Stomach (tissue), 4 donors: Measurements from ENCODE around the gene FSD2.

Experiments
- CTCF ChIP-seq, 7 experiments: fragments of 450-650 bp in 4 of 7; fragments of 200-600 bp in 3 of 7; sonication (generic) in 3 of 7; IDR thresholded peaks; one replicate each; pipeline ENCODE4 v1.5.1; 2016 to 2019; ENCODE audit warnings: antibody characterized with exemption in 7 of 7, control low read depth in 2 of 7, mild to moderate bottlenecking in 1 of 7
- EP300 ChIP-seq: sonication (generic); formaldehyde crosslinking; IDR thresholded peaks from one replicate; pipeline ENCODE4 v1.6.1; 2017; ENCODE audit warnings: antibody characterized with exemption
- POLR2A ChIP-seq, 4 donors: fragments of 450-650 bp; IDR thresholded peaks; one replicate each; pipeline ENCODE4 v1.6.1; 2016; ENCODE audit warnings: antibody characterized with exemption in 4 of 4, control low read depth in 2 of 4, mild to moderate bottlenecking in 1 of 4, moderate library complexity in 1 of 4
- POLR2AphosphoS5 ChIP-seq, 3 donors: sonication (generic); formaldehyde crosslinking; IDR thresholded peaks; one replicate each; pipeline ENCODE4 v1.6.1; 2016; ENCODE audit warnings: antibody characterized with exemption in 3 of 3

GRCh38 chr15:82764740-82765139 lies 41.1 kb downstream of the FSD2 start:
- TF ChIP-seq CTCF (IDR thresholded peaks at IDR 0.05), result no peak
- TF ChIP-seq POLR2A (IDR thresholded peaks at IDR 0.05), result no peak
- TF ChIP-seq EP300, result no peak
- no peak for TF ChIP-seq POLR2AphosphoS5 (IDR thresholded peaks at IDR 0.05)
